ENCODE measurements around the gene QRFP.

Gene QRFP

DNA sequence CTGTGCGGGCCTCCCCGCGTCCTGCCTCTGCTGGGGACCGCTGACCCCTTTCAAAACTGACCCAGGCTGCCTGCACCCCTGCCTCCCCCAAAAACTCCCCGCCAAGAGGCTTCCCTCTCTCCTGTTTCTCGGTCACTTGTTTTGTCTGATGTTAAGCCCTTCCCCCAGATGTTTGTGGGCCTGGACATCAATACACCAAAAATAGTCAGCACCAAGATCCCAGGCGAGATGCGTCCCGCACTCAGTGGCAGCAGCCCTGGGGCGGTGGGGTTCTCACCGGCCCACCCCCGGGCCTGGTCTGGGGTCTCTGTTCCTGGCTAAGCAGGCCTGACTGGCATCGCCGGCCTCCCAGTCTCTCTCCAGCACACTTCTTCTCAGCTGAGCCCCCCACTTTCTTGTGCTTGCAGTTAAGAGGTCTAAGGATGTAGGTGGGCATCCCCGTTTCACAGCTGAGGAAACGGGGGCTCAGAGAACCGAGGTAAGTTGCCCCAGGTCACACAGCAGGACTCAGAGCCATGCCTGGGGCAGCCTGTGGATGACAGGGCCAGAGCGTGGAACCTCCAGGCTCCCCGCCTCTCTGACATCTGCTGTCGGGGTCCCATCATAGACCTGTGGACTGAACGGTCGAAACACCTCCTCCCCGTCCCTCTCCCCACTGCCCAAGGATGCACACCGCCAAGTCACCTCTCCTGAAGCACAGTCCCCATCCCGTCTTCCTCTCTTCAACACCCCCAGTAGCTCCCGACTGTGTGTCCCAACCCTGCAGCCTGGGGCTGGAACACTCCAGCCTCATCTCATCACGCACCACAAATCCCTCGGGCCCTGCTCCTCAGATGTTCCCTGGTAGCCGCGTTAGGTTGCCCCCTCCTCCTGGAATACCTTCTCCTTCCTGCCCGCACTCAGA is 25.6 kb upstream of the QRFP start:
- H3K18ac ChIP-seq (ENCODE audit: low read length) = peak overlapping the region; percentile 63
- no peaks in the 10 kb centered on the region for H3K79me1 ChIP-seq (ENCODE audit: low read depth, low read length)
- no peak overlapping the region for H2BK12ac ChIP-seq (ENCODE audit: low read length)
- peak overlapping the region; percentile 90 for H3K23ac ChIP-seq (ENCODE audit: low read depth, low read length, poor library complexity)
- no peak overlapping the region for H4K8ac ChIP-seq (ENCODE audit: low read depth, low read length)
- WGBS, 2 donors (ENCODE audit: extremely low coverage in 2 of 2, insufficient read length in 2 of 2, insufficient replicate concordance in 1 of 2) = no CpG with 5 or more reads among the region's 31 CpGs
- no peak overlapping the region for H2BK5ac ChIP-seq (ENCODE audit: low read length)
- peaks cover 16 to 23% of the 10 kb centered on the region in 2 donors for H3K4me1 ChIP-seq (ENCODE audit: control insufficient read depth in 2 of 2, insufficient read depth in 1 of 2, low read depth in 1 of 2, low read length in 2 of 2)
- peak overlapping the region; percentile 21 for H2BK15ac ChIP-seq (ENCODE audit: low read length)
- H2AFZ ChIP-seq (ENCODE audit: low read length) = no peak overlapping the region
- no peak overlapping the region for H3K4me3 ChIP-seq (ENCODE audit: low read length in 2 of 2)
- peak overlapping the region; percentile 95 for H2AK5ac ChIP-seq (ENCODE audit: low read depth, low read length)
- H3K4me2 ChIP-seq (ENCODE audit: insufficient read depth, low read length, poor library complexity, severe bottlenecking) = no peak overlapping the region
- H3K14ac ChIP-seq (ENCODE audit: low read length) = peak overlapping the region; percentile 73
- no peak for DNase-seq (ENCODE audit: low spot score)
- H3K9me3 ChIP-seq (replicated peaks in 1 of 2; ENCODE audit: control insufficient read depth in 2 of 2, insufficient read depth in 1 of 2, low read depth in 1 of 2, low read length in 2 of 2) = no peaks in the 10 kb centered on the region
- H3K27me3 ChIP-seq (ENCODE audit: control insufficient read depth in 3 of 3, insufficient read depth in 3 of 3, low read depth in 1 of 3, low read length in 3 of 3) = peaks cover 2 to 91% (median 2%) of the 10 kb centered on the region in 3 experiments
- no peak overlapping the region for H3K27ac ChIP-seq (replicated peaks; ENCODE audit: low read length)
- no peaks in the 10 kb centered on the region for H3K36me3 ChIP-seq (replicated peaks in 1 of 2; ENCODE audit: control insufficient read depth in 2 of 2, insufficient read depth in 2 of 2, low read length in 2 of 2)
- no peak overlapping the region for H3K4ac ChIP-seq (ENCODE audit: low read length)
- no peak overlapping the region for H4K91ac ChIP-seq (ENCODE audit: low read depth, low read length, poor library complexity)
- H3K9ac ChIP-seq (ENCODE audit: low read depth, low read length, poor library complexity) = no peak overlapping the region
- H2BK120ac ChIP-seq (ENCODE audit: low read depth, low read length) = no peak overlapping the region

DNA sequence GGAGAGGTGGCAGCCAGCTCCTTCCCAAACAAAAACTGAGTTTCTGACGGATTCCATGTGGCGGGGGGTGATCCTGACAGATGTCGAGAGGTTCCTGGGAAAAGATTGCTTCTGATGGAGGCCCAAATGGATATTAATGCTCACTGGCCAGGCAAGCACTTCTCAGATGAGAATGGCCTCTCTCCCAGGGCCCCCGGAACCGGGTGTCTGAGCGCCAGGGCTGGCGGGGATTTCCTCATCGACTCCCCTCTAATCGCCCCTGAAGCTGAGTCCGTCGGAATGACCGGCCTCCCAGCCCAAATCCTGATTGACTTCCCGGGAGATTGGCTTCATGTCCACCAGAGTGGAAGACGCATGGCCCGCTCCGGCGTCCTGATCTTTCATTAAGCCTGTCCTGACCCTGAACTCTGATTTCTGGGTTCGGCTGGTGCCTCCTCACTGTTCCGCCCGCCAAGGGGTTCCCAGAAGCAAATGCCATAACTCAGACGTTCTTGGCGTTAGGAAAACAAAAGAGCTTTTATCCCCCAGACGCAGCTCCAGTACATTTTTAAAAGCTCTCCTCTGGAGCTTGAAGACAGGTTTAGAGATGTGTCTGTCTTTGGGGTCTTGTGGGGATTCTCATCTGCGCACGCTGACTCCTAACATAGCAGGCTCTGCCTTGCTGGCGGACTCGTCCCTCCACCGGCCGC is 24.8 kb upstream of the QRFP start:
- no peaks in the 10 kb centered on the region for H3K9me3 ChIP-seq (replicated peaks in 1 of 2; ENCODE audit: control insufficient read depth in 2 of 2, insufficient read depth in 1 of 2, low read depth in 1 of 2, low read length in 2 of 2)
- H3K14ac ChIP-seq (ENCODE audit: low read length) = peak overlapping the region; percentile 84
- no peak overlapping the region for H4K91ac ChIP-seq (ENCODE audit: low read depth, low read length, poor library complexity)
- WGBS, 2 donors (ENCODE audit: extremely low coverage in 2 of 2, insufficient read length in 2 of 2, insufficient replicate concordance in 1 of 2) = no CpG with 5 or more reads among the region's 29 CpGs
- no peak overlapping the region for H2BK12ac ChIP-seq (ENCODE audit: low read length)
- H3K23ac ChIP-seq (ENCODE audit: low read depth, low read length, poor library complexity) = peak overlapping the region; percentile 94
- H2BK5ac ChIP-seq (ENCODE audit: low read length) = no peak overlapping the region
- no peaks in the 10 kb centered on the region for H3K79me1 ChIP-seq (ENCODE audit: low read depth, low read length)
- no peak overlapping the region for H3K27ac ChIP-seq (replicated peaks; ENCODE audit: low read length)
- peaks cover 2 to 95% (median 2%) of the 10 kb centered on the region in 3 experiments for H3K27me3 ChIP-seq (ENCODE audit: control insufficient read depth in 3 of 3, insufficient read depth in 3 of 3, low read depth in 1 of 3, low read length in 3 of 3)
- H2BK15ac ChIP-seq (ENCODE audit: low read length) = no peak overlapping the region
- no peak overlapping the region for H4K8ac ChIP-seq (ENCODE audit: low read depth, low read length)
- no peak overlapping the region for H3K4ac ChIP-seq (ENCODE audit: low read length)
- no peak overlapping the region for H3K4me3 ChIP-seq (ENCODE audit: low read length in 2 of 2)
- H3K9ac ChIP-seq (ENCODE audit: low read depth, low read length, poor library complexity) = no peak overlapping the region
- no peak overlapping the region for H2BK120ac ChIP-seq (ENCODE audit: low read depth, low read length)
- H3K4me1 ChIP-seq (ENCODE audit: control insufficient read depth in 2 of 2, insufficient read depth in 1 of 2, low read depth in 1 of 2, low read length in 2 of 2) = peaks cover 16 to 23% of the 10 kb centered on the region in 2 donors
- no peak overlapping the region for H3K4me2 ChIP-seq (ENCODE audit: insufficient read depth, low read length, poor library complexity, severe bottlenecking)
- no peak overlapping the region for H2AFZ ChIP-seq (ENCODE audit: low read length)
- DNase-seq (ENCODE audit: low spot score) = no peak
- H3K36me3 ChIP-seq (replicated peaks in 1 of 2; ENCODE audit: control insufficient read depth in 2 of 2, insufficient read depth in 2 of 2, low read length in 2 of 2) = no peaks in the 10 kb centered on the region
- peak overlapping the region; percentile 43 for H2AK5ac ChIP-seq (ENCODE audit: low read depth, low read length)
- peak overlapping the region; percentile 89 for H3K18ac ChIP-seq (ENCODE audit: low read length)

DNA sequence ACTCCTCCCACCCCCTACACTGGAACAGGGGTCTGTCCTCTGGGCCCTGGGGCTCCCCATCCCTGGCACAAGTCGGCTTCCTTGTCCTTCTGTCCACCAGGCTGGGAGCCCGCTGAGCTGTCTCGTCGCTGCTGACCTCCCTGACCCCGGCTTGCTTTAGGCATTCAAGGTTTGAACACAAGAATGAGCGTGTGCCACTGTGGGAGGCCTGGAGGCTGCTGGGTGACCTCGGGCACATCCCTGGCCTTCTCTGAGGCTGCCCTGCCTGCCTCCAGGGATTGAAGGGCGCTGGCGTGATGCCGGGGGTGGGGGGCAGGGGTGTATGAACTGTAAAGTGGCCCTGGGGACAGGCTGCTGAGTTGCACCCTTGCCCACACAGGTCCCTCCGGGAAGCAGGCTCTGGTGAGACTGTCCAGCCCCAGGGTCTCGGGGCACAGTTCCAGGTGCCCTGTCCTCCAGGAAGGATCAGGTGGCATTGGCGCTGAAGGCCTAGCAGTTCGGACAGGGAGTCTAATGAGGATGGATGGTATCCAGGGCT is 24.2 kb upstream of the QRFP start:
- no peak overlapping the region for H2BK12ac ChIP-seq (ENCODE audit: low read length)
- no peak overlapping the region for H3K4me3 ChIP-seq (ENCODE audit: low read length in 2 of 2)
- no peaks in the 10 kb centered on the region for H3K9me3 ChIP-seq (replicated peaks in 1 of 2; ENCODE audit: control insufficient read depth in 2 of 2, insufficient read depth in 1 of 2, low read depth in 1 of 2, low read length in 2 of 2)
- H3K4me2 ChIP-seq (ENCODE audit: insufficient read depth, low read length, poor library complexity, severe bottlenecking) = no peak overlapping the region
- no peak overlapping the region for H2AFZ ChIP-seq (ENCODE audit: low read length)
- H2BK120ac ChIP-seq (ENCODE audit: low read depth, low read length) = no peak overlapping the region
- no peak overlapping the region for H3K27ac ChIP-seq (replicated peaks; ENCODE audit: low read length)
- peak overlapping the region; percentile 58 for H2AK5ac ChIP-seq (ENCODE audit: low read depth, low read length)
- no peak overlapping the region for H4K8ac ChIP-seq (ENCODE audit: low read depth, low read length)
- H3K36me3 ChIP-seq (replicated peaks in 1 of 2; ENCODE audit: control insufficient read depth in 2 of 2, insufficient read depth in 2 of 2, low read length in 2 of 2) = no peaks in the 10 kb centered on the region
- H3K4ac ChIP-seq (ENCODE audit: low read length) = no peak overlapping the region
- H3K27me3 ChIP-seq (ENCODE audit: control insufficient read depth in 3 of 3, insufficient read depth in 3 of 3, low read depth in 1 of 3, low read length in 3 of 3) = peaks cover 2 to 94% (median 2%) of the 10 kb centered on the region in 3 experiments
- no peak overlapping the region for H2BK15ac ChIP-seq (ENCODE audit: low read length)
- H3K9ac ChIP-seq (ENCODE audit: low read depth, low read length, poor library complexity) = no peak overlapping the region
- no peak overlapping the region for H4K91ac ChIP-seq (ENCODE audit: low read depth, low read length, poor library complexity)
- peak overlapping the region; percentile 89 for H3K18ac ChIP-seq (ENCODE audit: low read length)
- DNase-seq (ENCODE audit: low spot score) = no peak
- no peak overlapping the region for H2BK5ac ChIP-seq (ENCODE audit: low read length)
- peak overlapping the region; percentile 94 for H3K23ac ChIP-seq (ENCODE audit: low read depth, low read length, poor library complexity)
- H3K79me1 ChIP-seq (ENCODE audit: low read depth, low read length) = no peaks in the 10 kb centered on the region
- no peak overlapping the region for H3K14ac ChIP-seq (ENCODE audit: low read length)
- no CpG with 5 or more reads among the region's 14 CpGs for WGBS, 2 donors (ENCODE audit: extremely low coverage in 2 of 2, insufficient read length in 2 of 2, insufficient replicate concordance in 1 of 2)
- H3K4me1 ChIP-seq (ENCODE audit: control insufficient read depth in 2 of 2, insufficient read depth in 1 of 2, low read depth in 1 of 2, low read length in 2 of 2) = peaks cover 16 to 23% of the 10 kb centered on the region in 2 donors

DNA sequence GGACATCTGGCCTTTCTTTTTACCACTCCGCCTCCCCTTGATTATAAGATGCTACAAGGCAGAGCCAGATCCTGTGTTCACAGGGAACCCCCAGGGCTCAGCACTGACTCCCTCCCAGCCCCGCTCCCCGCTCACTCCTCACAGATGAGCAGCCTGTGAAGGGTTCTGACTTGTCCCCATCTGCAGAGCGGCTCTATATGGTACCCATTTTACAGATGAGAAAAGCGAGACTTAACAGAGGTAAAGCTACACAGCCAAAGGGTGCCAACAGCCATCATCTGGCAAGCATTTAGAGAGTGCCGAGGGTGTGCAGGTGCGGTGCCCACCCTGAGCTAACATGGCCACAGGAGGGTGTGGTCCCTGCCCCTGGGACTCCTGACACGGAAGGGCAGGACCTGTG is 23.6 kb upstream of the QRFP start:
- Histone ChIP-seq H4K8ac (ENCODE audit: low read depth, low read length) (no peak overlapping the region), H3K27me3 (ENCODE audit: control insufficient read depth in 3 of 3, insufficient read depth in 3 of 3, low read depth in 1 of 3, low read length in 3 of 3) (peaks cover 2 to 93% (median 2%) of the 10 kb centered on the region in 3 experiments), H3K36me3 (replicated peaks in 1 of 2; ENCODE audit: control insufficient read depth in 2 of 2, insufficient read depth in 2 of 2, low read length in 2 of 2) (no peaks in the 10 kb centered on the region), H2BK12ac (ENCODE audit: low read length) (no peak overlapping the region), H3K4me2 (ENCODE audit: insufficient read depth, low read length, poor library complexity, severe bottlenecking) (no peak overlapping the region), H2AFZ (ENCODE audit: low read length) (no peak overlapping the region), H3K4ac (ENCODE audit: low read length) (no peak overlapping the region), H3K23ac (ENCODE audit: low read depth, low read length, poor library complexity) (peak overlapping the region; percentile 94), H3K9ac (ENCODE audit: low read depth, low read length, poor library complexity) (no peak overlapping the region), H3K9me3 (replicated peaks in 1 of 2; ENCODE audit: control insufficient read depth in 2 of 2, insufficient read depth in 1 of 2, low read depth in 1 of 2, low read length in 2 of 2) (no peaks in the 10 kb centered on the region), H2BK15ac (ENCODE audit: low read length) (no peak overlapping the region), H2BK120ac (ENCODE audit: low read depth, low read length) (no peak overlapping the region), H3K18ac (ENCODE audit: low read length) (peak overlapping the region; percentile 48), H3K27ac (replicated peaks; ENCODE audit: low read length) (no peak overlapping the region), H2AK5ac (ENCODE audit: low read depth, low read length) (peak overlapping the region; percentile 58), H2BK5ac (ENCODE audit: low read length) (no peak overlapping the region), H3K14ac (ENCODE audit: low read length) (no peak overlapping the region), H3K79me1 (ENCODE audit: low read depth, low read length) (no peaks in the 10 kb centered on the region), H3K4me1 (ENCODE audit: control insufficient read depth in 2 of 2, insufficient read depth in 1 of 2, low read depth in 1 of 2, low read length in 2 of 2) (peaks cover 16 to 23% of the 10 kb centered on the region in 2 donors), H3K4me3 (ENCODE audit: low read length in 2 of 2) (no peak overlapping the region), H4K91ac (ENCODE audit: low read depth, low read length, poor library complexity) (no peak overlapping the region)
- DNase-seq (ENCODE audit: low spot score) = no peak
- no CpG with 5 or more reads among the region's 8 CpGs for WGBS, 2 donors (ENCODE audit: extremely low coverage in 2 of 2, insufficient read length in 2 of 2, insufficient replicate concordance in 1 of 2)
